GM23338 (cell line): ENCODE measurements around the gene E4F1. TPM values are rescaled to one million over a fixed set of nuclear protein-coding genes. Genes with fewer than 3 reads are reported as not detected.

Source experiments
- ATAC-seq: fragments of 200-7000 bp; cut with Tn5 transposase; 3 replicates; pipeline ENCODE4 v1.9.1; 2020
- DNase-seq: peaks from one replicate; pipeline ENCODE4 v3.0.0-alpha.2; 2015; ENCODE audit warnings: low spot score
- H2AFZ ChIP-seq: fragments of 200-600 bp; sonication (generic); 2 replicates; pipeline ENCODE4 v1.8.0; 2016; ENCODE audit warnings: antibody characterized with exemption, mild to moderate bottlenecking, moderate library complexity
- H3F3A ChIP-seq: fragments of 200-600 bp; sonication (generic); replicated peaks from 2 replicates; pipeline ENCODE4 v1.8.0; 2017; ENCODE audit warnings: antibody characterized with exemption, mixed run types, low read depth
- H3K27ac ChIP-seq: fragments of 200-600 bp; sonication (generic); 2 replicates; pipeline ENCODE4 v1.6.1; 2016; ENCODE audit warnings: low read depth
- H3K27me3 ChIP-seq: fragments of 200-600 bp; sonication (generic); 2 replicates; pipeline ENCODE4 v1.8.0; 2016; ENCODE audit warnings: mild to moderate bottlenecking, mixed run types, moderate library complexity; ENCODE audit not compliant: insufficient read depth
- H3K36me3 ChIP-seq: fragments of 200-600 bp; sonication (generic); 2 replicates; pipeline ENCODE4 v1.8.0; 2016; ENCODE audit warnings: mild to moderate bottlenecking; ENCODE audit not compliant: insufficient read depth
- H3K4me1 ChIP-seq: fragments of 200-600 bp; sonication (generic); 2 replicates; pipeline ENCODE4 v1.8.0; 2016; ENCODE audit warnings: mild to moderate bottlenecking, moderate library complexity; ENCODE audit not compliant: insufficient read depth
- H3K4me2 ChIP-seq: fragments of 200-600 bp; sonication (generic); 2 replicates; pipeline ENCODE4 v1.7.1; 2017; ENCODE audit warnings: mixed run types
- H3K4me3 ChIP-seq: fragments of 200-600 bp; sonication (generic); 2 replicates; pipeline ENCODE4 v1.6.1; 2016; ENCODE audit warnings: mixed run types
- H3K79me2 ChIP-seq: fragments of 200-600 bp; sonication (generic); replicated peaks from 2 replicates; pipeline ENCODE4 v1.8.0; 2017; ENCODE audit warnings: mild to moderate bottlenecking; ENCODE audit not compliant: insufficient read depth
- H3K9me2 ChIP-seq: fragments of 200-600 bp; sonication (generic); 2 replicates; pipeline ENCODE4 v1.8.0; 2017; ENCODE audit not compliant: insufficient read depth
- H4K20me1 ChIP-seq: fragments of 200-600 bp; sonication (generic); replicated peaks from 2 replicates; pipeline ENCODE4 v1.8.0; 2017; ENCODE audit warnings: mild to moderate bottlenecking; ENCODE audit not compliant: insufficient read depth
- H3K27ac Mint-ChIP-seq: 2 replicates; pipeline ENCODE4 v1.8.0; 2020; ENCODE audit warnings: inconsistent platforms, mild to moderate bottlenecking, moderate library complexity, mixed read lengths
- H3K27me3 Mint-ChIP-seq: 3 replicates; pipeline ENCODE4 v1.8.0; 2022; ENCODE audit warnings: low read depth, mild to moderate bottlenecking, moderate library complexity, mixed read lengths, inconsistent platforms; ENCODE audit not compliant: insufficient read depth, poor library complexity
- H3K36me3 Mint-ChIP-seq: 3 replicates; pipeline ENCODE4 v1.8.0; 2021; ENCODE audit warnings: low read depth, mild to moderate bottlenecking, inconsistent platforms, moderate library complexity, mixed read lengths
- H3K4me1 Mint-ChIP-seq: 3 replicates; pipeline ENCODE4 v1.8.0; 2020; ENCODE audit warnings: mild to moderate bottlenecking, inconsistent platforms, mixed read lengths
- H3K4me3 Mint-ChIP-seq: 3 replicates; pipeline ENCODE4 v1.8.0; 2021; ENCODE audit warnings: moderate library complexity, mild to moderate bottlenecking, inconsistent platforms, mixed read lengths
- H3K9me3 Mint-ChIP-seq: 3 replicates; pipeline ENCODE4 v1.8.0; 2020; ENCODE audit warnings: moderate library complexity, mild to moderate bottlenecking, inconsistent platforms, mixed read lengths
- CREB1 ChIP-seq: fragments of 250-450 bp; sonication (Bioruptor Pico); IDR thresholded peaks from 2 replicates; pipeline ENCODE4 v1.5.0; 2020; ENCODE audit warnings: low read depth, mild to moderate bottlenecking, moderate library complexity
- ETS1 ChIP-seq: IDR thresholded peaks from 2 replicates; pipeline ENCODE4 v1.6.1; 2016; ENCODE audit warnings: antibody characterized with exemption
- EZH2 ChIP-seq: fragments of 200-600 bp; sonication (generic); IDR thresholded peaks from one replicate; pipeline ENCODE4 v1.8.0; 2017; ENCODE audit warnings: antibody characterized with exemption, mild to moderate bottlenecking, low read depth; ENCODE audit not compliant: unreplicated experiment
- JUNB ChIP-seq: IDR thresholded peaks from one replicate; pipeline ENCODE4 v1.6.1; 2016; ENCODE audit warnings: antibody characterized with exemption; ENCODE audit not compliant: unreplicated experiment
- STAT1 ChIP-seq: IDR thresholded peaks from one replicate; pipeline ENCODE4 v1.6.1; 2016; ENCODE audit warnings: antibody characterized with exemption; ENCODE audit not compliant: unreplicated experiment
- ZNF114 ChIP-seq: fragments of 250-450 bp; sonication (Bioruptor Pico); IDR thresholded peaks from 2 replicates; pipeline ENCODE4 v1.5.0; 2020; ENCODE audit warnings: mild to moderate bottlenecking, moderate library complexity
- ZNF331 ChIP-seq: fragments of 250-450 bp; sonication (Bioruptor Pico); IDR thresholded peaks from 2 replicates; pipeline ENCODE4 v1.5.0; 2020; ENCODE audit warnings: low read depth, mild to moderate bottlenecking, moderate library complexity
- ZNF462 ChIP-seq: fragments of 250-450 bp; sonication (Bioruptor Pico); IDR thresholded peaks from 2 replicates; pipeline ENCODE4 v1.5.0; 2020; ENCODE audit warnings: mild to moderate bottlenecking, moderate library complexity
- polyA plus RNA-seq: library from polyadenylated mRNA; unstranded; fragments of >200 nt; fragmentation: Nextera tagmentation; extraction: Ambion mirVana; gene quantifications from 2 replicates; pipeline ENCODE4 v1.2.1, GENCODE V29; 2016
- total RNA-seq: library from RNA; depleted of rRNA; stranded (reverse); fragments of >200 nt; shearing (Covaris generic); gene quantifications from 2 replicates; pipeline ENCODE4 v1.2.3, GENCODE V29; 2014
- TF ChIP-seq, protein P1 (sequence below): IDR thresholded peaks from one replicate; pipeline ENCODE4 v1.6.1; 2018; ENCODE audit warnings: antibody characterized with exemption; ENCODE audit not compliant: unreplicated experiment

Gene E4F1
- total and polyA plus RNA-seq, 2 experiments from 2014 or later, result 22.6 to 45.5 TPM

GRCh38 chr16:2246301-2246885 lies 23.0 kb downstream of the E4F1 start:
- H3K27me3 Mint-ChIP-seq, result peaks cover 11% of the 10 kb centered on the region
- Histone ChIP-seq H2AFZ (no peak overlapping the region), H3K27me3 (no peaks in the 10 kb centered on the region), H3K9me2 (no peaks in the 10 kb centered on the region), H4K20me1 (peaks cover 4% of the 10 kb centered on the region), H3K4me2 (no peak overlapping the region), H3K79me2 (peaks cover 33% of the 10 kb centered on the region), H3K27ac (no peak overlapping the region), H3F3A (peaks cover 9% of the 10 kb centered on the region), H3K4me3 (no peak overlapping the region), H3K4me1 (peaks cover 6% of the 10 kb centered on the region; the same call in 1 of the 2 replicates), H3K36me3 (peaks cover 4% of the 10 kb centered on the region; the same call in 1 of the 2 replicates)
- no peak overlapping the region for H3K4me3 Mint-ChIP-seq
- no peaks in the 10 kb centered on the region for H3K9me3 Mint-ChIP-seq
- peaks cover 66% of the 10 kb centered on the region for H3K36me3 Mint-ChIP-seq
- no peaks in the 10 kb centered on the region; the same call in 2 of the 3 replicates for H3K4me1 Mint-ChIP-seq
- ATAC-seq, result no peak
- no peak for DNase-seq
- H3K27ac Mint-ChIP-seq, result no peak overlapping the region
- TF ChIP-seq JUNB, result no peak
- TF ChIP-seq ETS1, result no peak
- TF ChIP-seq EZH2, result no peak
- TF ChIP-seq, protein P1, sequence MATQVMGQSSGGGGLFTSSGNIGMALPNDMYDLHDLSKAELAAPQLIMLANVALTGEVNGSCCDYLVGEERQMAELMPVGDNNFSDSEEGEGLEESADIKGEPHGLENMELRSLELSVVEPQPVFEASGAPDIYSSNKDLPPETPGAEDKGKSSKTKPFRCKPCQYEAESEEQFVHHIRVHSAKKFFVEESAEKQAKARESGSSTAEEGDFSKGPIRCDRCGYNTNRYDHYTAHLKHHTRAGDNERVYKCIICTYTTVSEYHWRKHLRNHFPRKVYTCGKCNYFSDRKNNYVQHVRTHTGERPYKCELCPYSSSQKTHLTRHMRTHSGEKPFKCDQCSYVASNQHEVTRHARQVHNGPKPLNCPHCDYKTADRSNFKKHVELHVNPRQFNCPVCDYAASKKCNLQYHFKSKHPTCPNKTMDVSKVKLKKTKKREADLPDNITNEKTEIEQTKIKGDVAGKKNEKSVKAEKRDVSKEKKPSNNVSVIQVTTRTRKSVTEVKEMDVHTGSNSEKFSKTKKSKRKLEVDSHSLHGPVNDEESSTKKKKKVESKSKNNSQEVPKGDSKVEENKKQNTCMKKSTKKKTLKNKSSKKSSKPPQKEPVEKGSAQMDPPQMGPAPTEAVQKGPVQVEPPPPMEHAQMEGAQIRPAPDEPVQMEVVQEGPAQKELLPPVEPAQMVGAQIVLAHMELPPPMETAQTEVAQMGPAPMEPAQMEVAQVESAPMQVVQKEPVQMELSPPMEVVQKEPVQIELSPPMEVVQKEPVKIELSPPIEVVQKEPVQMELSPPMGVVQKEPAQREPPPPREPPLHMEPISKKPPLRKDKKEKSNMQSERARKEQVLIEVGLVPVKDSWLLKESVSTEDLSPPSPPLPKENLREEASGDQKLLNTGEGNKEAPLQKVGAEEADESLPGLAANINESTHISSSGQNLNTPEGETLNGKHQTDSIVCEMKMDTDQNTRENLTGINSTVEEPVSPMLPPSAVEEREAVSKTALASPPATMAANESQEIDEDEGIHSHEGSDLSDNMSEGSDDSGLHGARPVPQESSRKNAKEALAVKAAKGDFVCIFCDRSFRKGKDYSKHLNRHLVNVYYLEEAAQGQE, result no peak
- no peak for TF ChIP-seq ZNF462 (CRISPR knock-in tag)
- TF ChIP-seq STAT1, result no peak
- no peak for TF ChIP-seq CREB1 (CRISPR knock-in tag)
- no peak for TF ChIP-seq ZNF331
- TF ChIP-seq ZNF114, result no peak
